GM12878 (cell line): ENCODE results near the gene IL1B. TPM values are rescaled to one million over a fixed set of nuclear protein-coding genes. Genes with fewer than 3 reads are reported as not detected.

Experiments
- ATAC-seq: fragments of 200-7000 bp; cut with Tn5 transposase; 3 replicates; pipeline ENCODE4 v1.9.1; 2020; ENCODE audit warnings: mild to moderate bottlenecking, moderate library complexity
- BruUV-seq: library from RNA; stranded (reverse); fragments of 400-500 nt; replicated peaks from 2 replicates; lab custom pipeline; 2021; lab: Mats Ljungman, UMichigan
- CTCF ChIA-PET: fragments of 300-600 bp; sonication (Branson Sonifier 250); formaldehyde crosslinking; extraction: SDS; loops from one replicate; lab custom pipeline; 2021; ENCODE audit warnings: inconsistent platforms; lab: Yijun Ruan, JAX
- POLR2A ChIA-PET: fragments of 350-600 bp; formaldehyde crosslinking; extraction: SDS; loops from one replicate; lab custom pipeline; 2021; ENCODE audit warnings: inconsistent platforms; lab: Charles Lee
- RAD21 ChIA-PET: fragments of 300-600 bp; sonication (Branson Sonifier 250); formaldehyde crosslinking; loops from one replicate; lab custom pipeline; 2023; ENCODE audit warnings: antibody characterized with exemption; ENCODE audit not compliant: unreplicated experiment; lab: Charles Lee
- SMC1A ChIA-PET: fragments of 300-600 bp; sonication (Branson Sonifier 250); formaldehyde crosslinking; loops from one replicate; lab custom pipeline; 2023; ENCODE audit not compliant: unreplicated experiment, uncharacterized antibody; lab: Charles Lee
- DNase-seq: peaks from one replicate; pipeline ENCODE4 v3.0.0-alpha.2; 2011; ENCODE audit warnings: low read depth, low spot score
- FAIRE-seq: peaks from 3 replicates; lab custom pipeline; 2011; peaks lifted over from hg19 to GRCh38; lab: Jason Lieb, UNC
- H2AFZ ChIP-seq: 2 replicates; pipeline ENCODE4 v1.6.0; 2011; ENCODE audit warnings: low read depth, low read length, control low read depth; ENCODE audit not compliant: control insufficient read depth
- H3K27ac ChIP-seq: 2 replicates; pipeline ENCODE4 v1.5.1; 2011; ENCODE audit warnings: control low read depth; ENCODE audit not compliant: control insufficient read depth, insufficient read depth
- H3K27me3 ChIP-seq, 2 experiments: replicated peaks in 1 of 2; 2 replicates each; pipeline versions ENCODE4 v1.6.0 to v1.6.1; 2011; ENCODE audit warnings: low read length in 1 of 2; ENCODE audit not compliant: control insufficient read depth in 2 of 2, insufficient read depth in 2 of 2
- H3K36me3 ChIP-seq, 2 experiments: 2 replicates each; pipeline ENCODE4 v1.5.1; 2011; ENCODE audit warnings: low read length in 1 of 2; ENCODE audit not compliant: control insufficient read depth in 2 of 2, insufficient read depth in 2 of 2
- H3K4me1 ChIP-seq: 2 replicates; pipeline ENCODE4 v1.6.1; 2011; ENCODE audit warnings: mild to moderate bottlenecking, low read length, moderate library complexity, mixed read lengths; ENCODE audit not compliant: control insufficient read depth, insufficient read depth
- H3K4me2 ChIP-seq: 2 replicates; pipeline ENCODE4 v1.6.0; 2011; ENCODE audit warnings: control low read depth; ENCODE audit not compliant: control insufficient read depth, insufficient read depth
- H3K4me3 ChIP-seq: fragments of 200-600 bp; sonication (generic); 2 replicates; pipeline ENCODE4 v1.5.1; 2016
- H3K79me2 ChIP-seq: 2 replicates; pipeline ENCODE4 v1.6.0; 2011; ENCODE audit warnings: low read length; ENCODE audit not compliant: control insufficient read depth, insufficient read depth
- H3K9ac ChIP-seq: 2 replicates; pipeline ENCODE4 v1.8.0; 2011; ENCODE audit warnings: low read length, control low read depth, mixed read lengths; ENCODE audit not compliant: control insufficient read depth, insufficient read depth
- H3K9me3 ChIP-seq: replicated peaks from 3 replicates; pipeline ENCODE4 v1.5.1; 2011; ENCODE audit warnings: mild to moderate bottlenecking, low read length; ENCODE audit not compliant: control insufficient read depth, insufficient read depth
- H4K20me1 ChIP-seq: 2 replicates; pipeline ENCODE4 v1.6.0; 2011; ENCODE audit not compliant: control insufficient read depth, insufficient read depth
- ASH2L ChIP-seq: fragments of 300-600, 200-600 bp; sonication (generic); IDR thresholded peaks from 2 replicates; pipeline ENCODE4 v1.6.1; 2017; ENCODE audit warnings: low read depth, mild to moderate bottlenecking, borderline replicate concordance
- BCLAF1 ChIP-seq: fragments of 450-650 bp; IDR thresholded peaks from 2 replicates; pipeline ENCODE4 v1.6.1; 2017; ENCODE audit warnings: antibody characterized with exemption, mild to moderate bottlenecking, moderate library complexity
- CBX3 ChIP-seq: fragments of 200-600 bp; sonication (generic); IDR thresholded peaks from 2 replicates; pipeline ENCODE4 v1.6.1; 2016; ENCODE audit warnings: low read depth, borderline replicate concordance
- EED ChIP-seq: sonication (generic); IDR thresholded peaks from 2 replicates; pipeline ENCODE4 v1.6.1; 2016; ENCODE audit warnings: antibody characterized with exemption, low read depth
- IRF4 ChIP-seq: IDR thresholded peaks from 2 replicates; pipeline ENCODE4 v1.6.1; 2011; ENCODE audit warnings: low read depth, low read length
- MAX ChIP-seq: IDR thresholded peaks from 2 replicates; pipeline ENCODE4 v1.6.1; 2012; ENCODE audit warnings: low read depth, low read length, improper control_type of control experiment
- MYB ChIP-seq: fragments of 150-350 bp; IDR thresholded peaks from 2 replicates; pipeline ENCODE4 v1.6.1; 2014; ENCODE audit warnings: mild to moderate bottlenecking, low read depth, low read length, borderline replicate concordance
- NFYB ChIP-seq: IDR thresholded peaks from 2 replicates; pipeline ENCODE4 v1.6.1; 2011; ENCODE audit warnings: low read depth, mild to moderate bottlenecking, low read length, improper control_type of control experiment, moderate library complexity; ENCODE audit not compliant: insufficient read depth
- NKRF ChIP-seq: fragments of 450-650 bp; conservative IDR thresholded peaks from 2 replicates; pipeline ENCODE4 v1.6.1; 2017; ENCODE audit warnings: mild to moderate bottlenecking, moderate library complexity
- NR2F1 ChIP-seq: fragments of 450-650 bp; conservative IDR thresholded peaks from 2 replicates; pipeline ENCODE4 v1.6.1; 2017; ENCODE audit warnings: mild to moderate bottlenecking
- PBX3 ChIP-seq: IDR thresholded peaks from 2 replicates; pipeline ENCODE4 v1.6.1; 2011; ENCODE audit warnings: mild to moderate bottlenecking, low read depth, low read length, moderate library complexity; ENCODE audit not compliant: insufficient replicate concordance
- YBX1 ChIP-seq: fragments of 450-650 bp; IDR thresholded peaks from 2 replicates; pipeline ENCODE4 v1.6.1; 2016; ENCODE audit warnings: antibody characterized with exemption
- ZNF687 ChIP-seq: fragments of 450-650 bp; IDR thresholded peaks from 2 replicates; pipeline ENCODE4 v1.6.1; 2017; ENCODE audit warnings: mild to moderate bottlenecking, moderate library complexity
- WGBS: methylation state at CpG from one replicate; pipeline ENCODE4 v1.1.6; 2016; ENCODE audit warnings: low lambda C conversion rate; ENCODE audit not compliant: insufficient replicate concordance, insufficient coverage; ENCODE audit errors: missing lambda C conversion rate; 5-methylcytosine and 5-hydroxymethylcytosine counted together
- in situ Hi-C: fragments of 300-500 bp; cut with MboI; formaldehyde crosslinking; loops from 9 replicates; pipeline ENCODE4 v1.14.3; 2018; ENCODE audit warnings: mixed read lengths
- intact Hi-C: fragments of 100-400 bp; cut with micrococcal nuclease; formaldehyde crosslinking; loops from one replicate; pipeline ENCODE4 v1.14.2; 2022; ENCODE audit not compliant: unreplicated experiment
- polyA plus RNA-seq, 11 experiments: library from polyadenylated mRNA; depleted of rRNA in 4 of 11; unstranded in 6 of 11; stranded (reverse) in 5 of 11; fragments of >200 nt; fragmentation: Nextera tagmentation in 4 of 11; fragmentation: Illumina TruSeq in 1 of 11; extraction: Ambion mirVana in 4 of 11; extraction: Trizol in 1 of 11; gene quantifications; 1 replicate in 1 of 11; 2 replicates in 10 of 11; pipeline versions ENCODE4 v1.2.1 to v1.2.3, GENCODE V29; 2011 to 2016; ENCODE audit warnings: inconsistent platforms in 2 of 11, missing spikeins in 2 of 11, low read depth in 1 of 11
- total RNA-seq, 4 experiments: library from RNA; depleted of rRNA in 3 of 4; stranded (reverse); fragments of >200 nt in 3 of 4; fragmentation: Illumina TruSeq in 1 of 4; extraction: Trizol in 1 of 4; gene quantifications; 2 replicates each; pipeline versions ENCODE4 v1.2.1 to v1.2.3, GENCODE V29; 2013 to 2021

Gene IL1B
- total and polyA plus RNA-seq, 10 of the 15 experiments (the other 5 are each of a cell fraction or from before 2014, with no cell fraction given) = 0.20 to 1.6 (median 0.84) TPM

- H2AFZ ChIP-seq = no peak overlapping the region
- BruUV-seq = no TSS peak
- no peaks in the 10 kb centered on the region; the same call in 2 of the 3 replicates for H3K9me3 ChIP-seq
- no peaks in the 10 kb centered on the region for H3K27me3 ChIP-seq
- H4K20me1 ChIP-seq = no peaks in the 10 kb centered on the region
- peaks cover 25% of the 10 kb centered on the region for H3K4me1 ChIP-seq
- SMC1A ChIA-PET = interaction anchor here (0.8 to 6.5 kb wide), 13 partner anchors 9 to 107 kb away, joined by 3 to 33 read pairs (median 5); no protein-coding TSS in a partner anchor
- POLR2A ChIA-PET = interaction anchor here (1.4 to 3.8 kb wide), 3 partner anchors 12 to 39 kb away, joined by 3 to 15 read pairs (median 4); no protein-coding TSS in a partner anchor
- intact Hi-C loops = no loop called here
- no peaks in the 10 kb centered on the region for H3K36me3 ChIP-seq
- H3K4me2 ChIP-seq = no peak overlapping the region
- H3K27ac ChIP-seq = no peak overlapping the region
- CTCF ChIA-PET = interaction anchor here (1.2 to 3.8 kb wide), 6 partner anchors 10 to 107 kb away, joined by 3 to 13 read pairs (median 5); no protein-coding TSS in a partner anchor
- no peak overlapping the region for H3K4me3 ChIP-seq
- in situ Hi-C loops = no loop called here
- H3K79me2 ChIP-seq = no peaks in the 10 kb centered on the region
- 31% methylated on average over 1 of the region's 1 CpG for WGBS
- FAIRE-seq (no peak), ATAC-seq (no peak), DNase-seq (no peak)
- H3K9ac ChIP-seq = no peak overlapping the region
- RAD21 ChIA-PET = interaction anchor here (1.2 to 2.4 kb wide), 5 partner anchors 13 to 84 kb away, joined by 3 to 7 read pairs (median 4); partner anchors contain the start of gene CKAP2L
- no peak for TF ChIP-seq MYB
- TF ChIP-seq IRF4 = no peak
- no peak for TF ChIP-seq NR2F1
- no peak for TF ChIP-seq PBX3
- TF ChIP-seq ASH2L = no peak
- TF ChIP-seq MAX = no peak
- no peak for TF ChIP-seq CBX3
- no peak for TF ChIP-seq EED
- no peak for TF ChIP-seq NKRF
- TF ChIP-seq ZNF687 = no peak
- no peak for TF ChIP-seq NFYB
- no peak for TF ChIP-seq BCLAF1
- TF ChIP-seq YBX1 = no peak
These were observed 1.5 kb downstream of the IL1B start for GRCh38 chr2:112835061-112835501.
